Neural progenitor cell (in vitro differentiated cells): ENCODE results near the gene KPTN. TPM values are rescaled to one million over a fixed set of nuclear protein-coding genes. Genes with fewer than 3 reads are reported as not detected.

Experiments
- DNase-seq: peaks from one replicate; pipeline ENCODE4 v3.0.0-alpha.2; 2016; ENCODE audit warnings: low spot score
- H2AFZ ChIP-seq: fragments of 200-600 bp; sonication (generic); replicated peaks from 2 replicates; pipeline ENCODE4 v1.6.1; 2016; ENCODE audit warnings: antibody characterized with exemption
- H3F3A ChIP-seq: fragments of 200-600 bp; sonication (generic); 2 replicates; pipeline ENCODE4 v1.6.1; 2016; ENCODE audit warnings: antibody characterized with exemption, low read depth
- H3K27ac ChIP-seq: fragments of 200-600 bp; sonication (generic); 2 replicates; pipeline ENCODE4 v1.5.1; 2016; ENCODE audit warnings: mild to moderate bottlenecking
- H3K27me3 ChIP-seq: fragments of 200-600 bp; sonication (generic); 2 replicates; pipeline ENCODE4 v1.6.1; 2016; ENCODE audit warnings: mild to moderate bottlenecking, moderate library complexity
- H3K36me3 ChIP-seq: fragments of 200-600 bp; sonication (generic); 2 replicates; pipeline ENCODE4 v1.5.1; 2016
- H3K4me1 ChIP-seq: fragments of 200-600 bp; sonication (generic); 2 replicates; pipeline ENCODE4 v1.6.1; 2016; ENCODE audit warnings: mixed run types
- H3K4me2 ChIP-seq: fragments of 200-600 bp; sonication (generic); 2 replicates; pipeline ENCODE4 v1.6.1; 2016
- H3K4me3 ChIP-seq: fragments of 200-600 bp; sonication (generic); 2 replicates; pipeline ENCODE4 v1.5.1; 2016
- H3K79me2 ChIP-seq: fragments of 200-600 bp; sonication (generic); 2 replicates; pipeline ENCODE4 v1.6.1; 2016; ENCODE audit warnings: low read depth
- H3K9ac ChIP-seq: fragments of 200-600 bp; sonication (generic); 2 replicates; pipeline ENCODE4 v1.6.1; 2016
- H3K9me3 ChIP-seq: fragments of 200-600 bp; sonication (generic); 2 replicates; pipeline ENCODE4 v1.5.1; 2016; ENCODE audit warnings: low read depth
- H4K20me1 ChIP-seq: fragments of 200-600 bp; sonication (generic); 2 replicates; pipeline ENCODE4 v1.6.1; 2016; ENCODE audit warnings: low read depth
- H3K27ac Mint-ChIP-seq: 3 replicates; pipeline ENCODE4 v1.8.0; 2021; ENCODE audit warnings: mixed read lengths
- H3K27me3 Mint-ChIP-seq: 2 replicates; pipeline ENCODE4 v1.8.0; 2022; ENCODE audit warnings: low read depth, mild to moderate bottlenecking, inconsistent platforms, moderate library complexity, mixed read lengths; ENCODE audit not compliant: insufficient read depth
- H3K36me3 Mint-ChIP-seq: 3 replicates; pipeline ENCODE4 v1.8.0; 2021; ENCODE audit warnings: mixed read lengths
- H3K4me1 Mint-ChIP-seq: 3 replicates; pipeline ENCODE4 v1.8.0; 2021; ENCODE audit warnings: mixed read lengths
- H3K4me3 Mint-ChIP-seq: 3 replicates; pipeline ENCODE4 v1.8.0; 2021; ENCODE audit warnings: mild to moderate bottlenecking, moderate library complexity, mixed read lengths
- H3K9me3 Mint-ChIP-seq: 3 replicates; pipeline ENCODE4 v1.8.0; 2020; ENCODE audit warnings: mixed read lengths
- EZH2 ChIP-seq: fragments of 200-600 bp; sonication (generic); IDR thresholded peaks from 2 replicates; pipeline ENCODE4 v1.6.1; 2017; ENCODE audit warnings: antibody characterized with exemption, mild to moderate bottlenecking, moderate library complexity
- EZH2phosphoT487 ChIP-seq: fragments of 200-600 bp; sonication (generic); IDR thresholded peaks from 2 replicates; pipeline ENCODE4 v1.6.1; 2017; ENCODE audit warnings: antibody characterized with exemption
- total RNA-seq: library from RNA; depleted of rRNA; stranded (reverse); fragments of >200 nt; gene quantifications from 2 replicates; pipeline ENCODE4 v1.2.3, GENCODE V29; 2015; ENCODE audit warnings: low replicate concordance
- TF ChIP-seq, protein P1 (sequence below): fragments of 200-600 bp; sonication (generic); IDR thresholded peaks from 2 replicates; pipeline ENCODE4 v1.5.1; 2017; ENCODE audit warnings: antibody characterized with exemption, mild to moderate bottlenecking

Gene KPTN
- total RNA-seq, 1 donor from 2014 or later, result 18.1 TPM

DNA sequence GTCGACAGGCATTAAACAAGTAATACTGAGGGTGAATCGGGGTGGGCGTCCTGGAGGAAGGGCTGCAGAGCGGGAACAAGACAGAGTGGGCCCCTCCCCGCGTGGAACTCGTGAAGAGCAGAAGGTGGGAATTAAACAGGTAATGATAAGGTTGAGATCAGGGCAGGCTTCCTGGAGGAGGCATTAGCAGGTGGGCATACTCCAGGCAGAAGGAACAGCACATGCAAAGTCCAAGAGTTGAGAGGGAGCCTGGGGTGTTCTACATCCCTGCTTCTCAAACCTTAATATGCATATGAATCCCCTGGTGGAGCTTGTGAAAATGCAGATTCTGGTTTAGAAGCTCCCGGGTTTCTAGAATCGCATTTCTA, 35.7 kb downstream of the KPTN start:
- H3K27ac ChIP-seq, result no peak overlapping the region
- no peak overlapping the region for H3K27ac Mint-ChIP-seq
- peak overlapping the region; percentile 48 for H3K4me3 Mint-ChIP-seq

DNA sequence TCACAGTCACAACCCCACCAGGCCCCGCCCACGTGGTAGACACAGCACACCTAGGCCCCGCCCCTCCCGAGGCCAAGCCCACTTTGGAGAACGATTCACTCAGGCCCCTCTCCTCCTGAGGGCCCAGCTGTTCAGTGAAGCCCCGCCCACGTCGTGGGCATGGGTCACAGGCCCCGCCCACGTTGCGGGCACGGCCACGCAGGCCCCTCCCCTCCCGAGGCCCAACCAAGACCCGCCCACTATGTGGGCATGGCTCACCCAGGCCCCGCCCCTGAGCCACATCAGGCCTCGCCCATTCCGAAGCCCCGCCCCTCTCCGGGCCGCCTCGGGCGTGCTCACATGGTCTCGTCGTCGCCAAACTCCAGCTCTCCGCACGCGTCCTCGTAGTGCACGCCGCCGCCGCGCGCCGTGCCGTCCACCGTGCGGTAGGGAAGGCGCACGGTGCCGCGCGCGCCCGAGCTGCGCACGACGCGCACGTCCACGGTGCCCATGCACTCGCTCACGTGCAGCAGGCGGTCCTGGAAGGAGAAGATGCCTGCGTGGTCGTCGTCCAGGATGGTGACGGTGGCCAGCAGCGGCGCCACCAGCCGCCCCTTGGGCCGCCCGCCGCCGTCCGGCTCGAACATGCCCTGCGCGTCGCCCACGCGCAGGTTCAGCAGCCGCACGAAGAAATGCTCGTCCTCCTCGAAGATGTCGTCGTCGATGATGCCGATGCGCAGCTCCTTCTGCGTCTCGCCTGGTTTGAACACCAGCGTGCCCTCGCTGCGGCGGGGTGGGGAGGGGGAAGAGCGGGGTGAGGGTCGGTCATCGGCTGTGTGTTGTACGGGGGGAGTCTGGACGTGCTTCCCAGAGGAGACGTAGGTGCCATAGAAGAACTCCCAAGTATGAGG, 36.3 kb downstream of the KPTN start:
- no peak overlapping the region for H3K27ac ChIP-seq
- no peak overlapping the region for H3K9ac ChIP-seq
- peak; percentile 72 for TF ChIP-seq EZH2phosphoT487
- peak; percentile 82 for TF ChIP-seq EZH2
- TF ChIP-seq, protein P1, sequence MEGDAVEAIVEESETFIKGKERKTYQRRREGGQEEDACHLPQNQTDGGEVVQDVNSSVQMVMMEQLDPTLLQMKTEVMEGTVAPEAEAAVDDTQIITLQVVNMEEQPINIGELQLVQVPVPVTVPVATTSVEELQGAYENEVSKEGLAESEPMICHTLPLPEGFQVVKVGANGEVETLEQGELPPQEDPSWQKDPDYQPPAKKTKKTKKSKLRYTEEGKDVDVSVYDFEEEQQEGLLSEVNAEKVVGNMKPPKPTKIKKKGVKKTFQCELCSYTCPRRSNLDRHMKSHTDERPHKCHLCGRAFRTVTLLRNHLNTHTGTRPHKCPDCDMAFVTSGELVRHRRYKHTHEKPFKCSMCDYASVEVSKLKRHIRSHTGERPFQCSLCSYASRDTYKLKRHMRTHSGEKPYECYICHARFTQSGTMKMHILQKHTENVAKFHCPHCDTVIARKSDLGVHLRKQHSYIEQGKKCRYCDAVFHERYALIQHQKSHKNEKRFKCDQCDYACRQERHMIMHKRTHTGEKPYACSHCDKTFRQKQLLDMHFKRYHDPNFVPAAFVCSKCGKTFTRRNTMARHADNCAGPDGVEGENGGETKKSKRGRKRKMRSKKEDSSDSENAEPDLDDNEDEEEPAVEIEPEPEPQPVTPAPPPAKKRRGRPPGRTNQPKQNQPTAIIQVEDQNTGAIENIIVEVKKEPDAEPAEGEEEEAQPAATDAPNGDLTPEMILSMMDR, result no peak
- H3K4me2 ChIP-seq, result peak overlapping the region; percentile 69
- Mint-ChIP-seq H3K27ac (no peak overlapping the region), H3K36me3 (no peaks in the 10 kb centered on the region), H3K4me3 (peak overlapping the region; percentile 80), H3K4me1 (peaks cover 18% of the 10 kb centered on the region), H3K9me3 (peaks cover 2% of the 10 kb centered on the region), H3K27me3 (peaks cover 62% of the 10 kb centered on the region)
- peaks cover 75% of the 10 kb centered on the region for H3K27me3 ChIP-seq
- no peak overlapping the region for H2AFZ ChIP-seq
- H4K20me1 ChIP-seq, result peaks cover 68% of the 10 kb centered on the region
- H3K36me3 ChIP-seq, result no peaks in the 10 kb centered on the region
- H3K9me3 ChIP-seq, result no peaks in the 10 kb centered on the region
- H3K4me3 ChIP-seq, result peak overlapping the region; percentile 40
- no peaks in the 10 kb centered on the region for H3K79me2 ChIP-seq
- peaks cover 5% of the 10 kb centered on the region for H3K4me1 ChIP-seq
- peaks cover 27% of the 10 kb centered on the region for H3F3A ChIP-seq
- peak; percentile 94 for DNase-seq

More for the DNA sequence above, 35.7 kb downstream of the KPTN start:
- H3K9me3 Mint-ChIP-seq, result peaks cover 2% of the 10 kb centered on the region
- H3K4me1 Mint-ChIP-seq, result peaks cover 18% of the 10 kb centered on the region
- H3K27me3 ChIP-seq, result peaks cover 70% of the 10 kb centered on the region
- no peaks in the 10 kb centered on the region for H3K9me3 ChIP-seq
- H3K36me3 Mint-ChIP-seq, result no peaks in the 10 kb centered on the region
- peaks cover 57% of the 10 kb centered on the region for H3K27me3 Mint-ChIP-seq
- no peak for TF ChIP-seq EZH2
- TF ChIP-seq, protein P1, result no peak
- TF ChIP-seq EZH2phosphoT487, result no peak
- no peak overlapping the region for H2AFZ ChIP-seq
- H3K4me3 ChIP-seq, result peak overlapping the region; percentile 40
- no peak for DNase-seq
- no peaks in the 10 kb centered on the region for H3K36me3 ChIP-seq
- no peaks in the 10 kb centered on the region for H3K79me2 ChIP-seq
- peaks cover 27% of the 10 kb centered on the region for H3F3A ChIP-seq
- no peak overlapping the region for H3K9ac ChIP-seq
- H3K4me1 ChIP-seq, result peaks cover 5% of the 10 kb centered on the region
- H3K4me2 ChIP-seq, result peak overlapping the region; percentile 69
- peaks cover 62% of the 10 kb centered on the region for H4K20me1 ChIP-seq

DNA sequence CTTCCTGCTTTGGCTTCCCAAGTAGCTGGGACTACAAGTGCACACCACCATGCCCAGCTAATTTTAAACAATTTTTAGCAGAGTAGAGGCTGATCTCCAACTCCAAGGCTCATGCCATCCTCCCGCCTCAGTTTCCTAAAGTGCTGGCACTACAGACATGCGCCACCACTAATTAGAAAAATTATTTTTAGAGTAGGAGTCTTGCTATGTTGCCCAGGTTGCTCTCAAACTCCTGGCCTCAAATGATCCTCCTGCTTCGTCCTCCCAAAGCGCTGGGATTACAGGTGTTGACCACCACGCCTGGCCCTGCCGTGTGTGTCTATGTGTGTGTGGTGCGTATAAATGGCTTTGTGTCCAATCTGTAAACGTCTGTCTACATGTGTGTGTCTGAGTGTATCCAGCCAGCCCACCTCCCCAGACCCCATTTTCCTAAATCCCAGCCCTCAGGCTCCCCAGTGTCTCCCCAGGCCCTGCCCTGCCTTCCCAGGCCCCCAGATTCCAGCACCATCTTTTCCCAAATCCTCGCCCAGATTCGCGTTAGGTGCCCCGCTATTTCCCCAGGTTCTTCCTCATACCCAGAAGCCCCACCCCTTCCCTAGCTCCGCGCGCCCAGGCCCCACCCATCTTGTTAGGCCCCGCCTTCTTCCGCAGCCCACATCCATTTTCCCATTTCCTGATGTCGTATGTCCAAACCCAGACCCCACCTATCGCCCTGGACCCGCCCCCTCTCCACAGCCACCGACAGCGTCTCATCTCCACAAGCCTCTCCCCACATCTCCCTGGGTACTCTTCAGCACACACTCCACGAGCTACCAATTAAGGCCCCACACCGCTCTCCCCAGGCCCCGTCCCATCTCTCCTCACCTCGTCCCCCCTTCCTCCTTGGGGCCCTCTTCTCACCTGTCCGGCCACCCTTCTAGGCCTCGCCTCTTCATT, 37.2 kb downstream of the KPTN start:
- Histone ChIP-seq H3K27me3 (peaks cover 75% of the 10 kb centered on the region), H3K9ac (no peak overlapping the region)

More for the DNA sequence above, 37.2 kb downstream of the KPTN start:
- Histone ChIP-seq H3K36me3 (no peaks in the 10 kb centered on the region), H3K9me3 (no peaks in the 10 kb centered on the region), H3K4me3 (peak overlapping the region; percentile 18), H3K27ac (no peak overlapping the region), H3F3A (peaks cover 27% of the 10 kb centered on the region), H4K20me1 (peaks cover 71% of the 10 kb centered on the region), H3K4me1 (peaks cover 5% of the 10 kb centered on the region), H2AFZ (no peak overlapping the region), H3K79me2 (no peaks in the 10 kb centered on the region), H3K4me2 (peak overlapping the region; percentile 69)
- H3K27ac Mint-ChIP-seq, result no peak overlapping the region
- no peaks in the 10 kb centered on the region for H3K36me3 Mint-ChIP-seq
- peaks cover 2% of the 10 kb centered on the region for H3K9me3 Mint-ChIP-seq
- TF ChIP-seq, protein P1, result no peak
- no peak for TF ChIP-seq EZH2phosphoT487
- TF ChIP-seq EZH2, result no peak
- H3K4me1 Mint-ChIP-seq, result peaks cover 18% of the 10 kb centered on the region
- DNase-seq, result peak; percentile 79
- peak overlapping the region; percentile 80 for H3K4me3 Mint-ChIP-seq
- peaks cover 67% of the 10 kb centered on the region for H3K27me3 Mint-ChIP-seq
